BJ (cell line): Measurements from ENCODE around the gene ALDH8A1. TPM values are rescaled to one million over a fixed set of nuclear protein-coding genes. Genes with fewer than 3 reads are reported as not detected.

ENCODE experiments used
- CTCF ChIA-PET: fragments of 350-600 bp; formaldehyde crosslinking; extraction: SDS; loops from one replicate; lab custom pipeline; 2021; ENCODE audit warnings: antibody characterized with exemption, inconsistent platforms; lab: Yijun Ruan, JAX
- POLR2A ChIA-PET: fragments of 300-600 bp; sonication (Branson Sonifier 250); formaldehyde crosslinking; extraction: SDS; loops from one replicate; lab custom pipeline; 2021; ENCODE audit warnings: antibody characterized with exemption; lab: Charles Lee
- DNase-seq: peaks from one replicate; pipeline ENCODE4 v3.0.0-alpha.2; 2011; ENCODE audit warnings: low read depth
- H3K27me3 ChIP-seq: 2 replicates; pipeline ENCODE4 v1.6.0; 2011; ENCODE audit warnings: low read length; ENCODE audit not compliant: control insufficient read depth, insufficient read depth
- H3K36me3 ChIP-seq: 2 replicates; pipeline ENCODE4 v1.5.1; 2011; ENCODE audit warnings: low read length; ENCODE audit not compliant: control insufficient read depth, insufficient read depth
- H3K4me3 ChIP-seq: 2 replicates; pipeline ENCODE4 v1.5.1; 2011; ENCODE audit warnings: low read depth, mild to moderate bottlenecking, control low read depth, low read length
- CTCF ChIP-seq: IDR thresholded peaks from 2 replicates; pipeline ENCODE4 v1.5.1; 2011; ENCODE audit warnings: low read depth, mild to moderate bottlenecking, control low read depth, inconsistent platforms, low read length, moderate library complexity; ENCODE audit not compliant: insufficient read depth
- polyA plus RNA-seq: library from polyadenylated mRNA; depleted of rRNA; stranded (reverse); fragments of >200 nt; gene quantifications from 2 replicates; pipeline ENCODE4 v1.2.3, GENCODE V29; 2011

The ALDH8A1 gene
- polyA plus RNA-seq, 1 experiment = 0.50 TPM

DNA sequence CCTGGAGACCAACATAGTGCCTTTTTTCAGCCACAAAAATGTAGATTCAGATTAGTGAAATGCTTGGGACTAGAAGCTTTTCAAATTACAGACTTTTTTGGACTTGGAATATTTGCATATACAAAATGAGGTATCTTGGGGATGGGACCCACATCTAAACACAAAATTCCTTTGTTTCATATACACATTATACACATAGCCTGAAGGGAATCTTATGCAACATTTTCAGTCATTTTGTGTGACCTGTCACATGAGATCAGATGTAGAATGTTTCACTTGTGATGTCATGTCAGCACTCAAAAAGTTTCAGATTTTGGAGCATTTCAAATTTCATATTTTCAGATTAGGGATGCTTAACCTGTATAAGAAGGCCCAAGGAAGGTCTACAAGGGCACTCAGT lies 44.5 kb upstream of the ALDH8A1 start:
- peaks cover 4% of the 10 kb centered on the region; the same call in 1 of the 2 replicates for H3K36me3 ChIP-seq
- DNase-seq = no peak
- TF ChIP-seq CTCF = no peak
- H3K4me3 ChIP-seq = no peak overlapping the region
- ChIA-PET CTCF (interaction anchor here (1.1 to 1.8 kb wide), 2 partner anchors 14 to 24 kb away, joined by 3 to 4 read pairs; no protein-coding TSS in a partner anchor), POLR2A (no interaction called here)
- no peaks in the 10 kb centered on the region for H3K27me3 ChIP-seq

- H3K27me3 ChIP-seq = no peaks in the 10 kb centered on the region
- H3K4me3 ChIP-seq = no peak overlapping the region
- ChIA-PET CTCF (no interaction called here), POLR2A (no interaction called here)
- TF ChIP-seq CTCF = no peak
- no peak for DNase-seq
- peaks cover 1% of the 10 kb centered on the region; the same call in 1 of the 2 replicates for H3K36me3 ChIP-seq
These were observed 42.3 kb upstream of the ALDH8A1 start for GRCh38 chr6:134992155-134992554.

DNA sequence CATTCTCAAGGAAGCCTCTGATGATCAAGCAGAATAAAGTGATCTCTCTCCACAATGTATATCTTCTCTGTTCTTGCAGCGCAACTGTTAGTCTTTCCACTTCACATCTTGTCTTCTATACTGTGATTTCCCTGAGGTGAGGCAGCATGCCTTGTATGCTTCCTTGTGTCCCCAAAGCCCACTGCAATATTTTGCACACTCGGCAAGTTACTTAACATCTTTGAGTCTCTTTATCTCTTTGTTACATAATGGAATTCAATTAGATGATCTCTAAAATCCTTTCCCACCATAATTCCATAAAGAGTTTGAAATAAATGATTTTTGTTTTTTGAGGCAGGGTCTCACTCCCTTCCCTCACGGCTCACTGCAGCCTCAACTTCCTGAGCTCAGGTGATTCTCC lies 40.4 kb upstream of the ALDH8A1 start:
- no peak overlapping the region for H3K4me3 ChIP-seq
- H3K27me3 ChIP-seq = no peaks in the 10 kb centered on the region
- POLR2A ChIA-PET = no interaction called here
- no peaks in the 10 kb centered on the region for H3K36me3 ChIP-seq
- CTCF ChIA-PET = no interaction called here
- DNase-seq = no peak
- no peak for TF ChIP-seq CTCF

DNA sequence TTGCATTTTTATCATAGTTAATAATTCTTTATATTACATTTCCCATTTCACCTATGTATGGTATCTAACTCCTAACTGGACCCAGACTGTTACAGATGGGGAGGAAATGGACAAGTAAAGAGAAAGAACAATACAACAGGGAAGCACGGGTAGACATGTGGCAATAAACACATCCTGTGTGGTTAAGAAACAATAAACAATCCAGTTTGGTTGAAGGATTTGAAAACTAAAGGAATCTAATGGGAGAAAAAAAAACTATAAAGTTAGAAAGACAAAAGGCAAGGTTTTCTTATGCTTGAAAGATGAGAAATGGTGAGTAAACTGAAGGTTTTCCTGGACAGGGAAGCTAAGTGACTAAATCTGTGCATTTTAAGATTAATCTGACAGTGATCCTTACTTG lies 34.9 kb upstream of the ALDH8A1 start:
- DNase-seq = no peak

DNA sequence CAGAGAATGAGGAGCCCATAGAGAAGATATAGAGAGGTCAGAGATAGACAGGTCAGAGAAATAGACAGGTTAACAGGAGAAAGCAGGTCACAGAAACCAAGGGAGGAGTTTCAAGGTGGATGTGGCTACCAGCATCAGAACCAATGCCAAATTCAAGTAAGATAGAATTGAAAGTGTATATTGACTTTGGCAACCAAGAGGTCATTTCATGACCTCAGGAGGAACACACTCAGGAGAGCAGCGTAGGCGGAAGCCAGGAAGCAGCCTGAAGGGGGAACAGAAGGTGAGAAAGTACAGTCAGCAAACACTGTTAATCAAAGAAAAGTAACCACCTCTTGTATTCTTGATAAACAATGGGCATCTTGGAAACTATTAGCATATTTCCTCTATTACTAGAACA lies 33.9 kb upstream of the ALDH8A1 start:
- Histone ChIP-seq H3K36me3 (no peaks in the 10 kb centered on the region), H3K27me3 (no peaks in the 10 kb centered on the region), H3K4me3 (no peak overlapping the region)
- POLR2A ChIA-PET = no interaction called here
- CTCF ChIA-PET = no interaction called here
- no peak for TF ChIP-seq CTCF
- DNase-seq = no peak

More for the DNA sequence above, 34.9 kb upstream of the ALDH8A1 start:
- no peak for TF ChIP-seq CTCF
- no peak overlapping the region for H3K4me3 ChIP-seq
- no peaks in the 10 kb centered on the region for H3K27me3 ChIP-seq
- ChIA-PET POLR2A (no interaction called here), CTCF (no interaction called here)
- H3K36me3 ChIP-seq = no peaks in the 10 kb centered on the region
